NCI-H524 treated with DMSO at 0.1 percent for 48 hours (cell line): ENCODE measurements around the gene PHACTR1.
A peak's percentile ranks its signal among the peaks of the same experiment; 100 is the strongest.
"Not testable (repeated sequence)": the region's sequence is repeated elsewhere in the genome, so short reads cannot be mapped to it uniquely, and the experiment has no call there.

Source experiments
- DNase-seq: peaks from one replicate; lab custom pipeline; 2025; lab: John Stamatoyannopoulos, UW

Gene PHACTR1

GRCh38 chr6:13314806-13315205, 598.2 kb downstream of the PHACTR1 start:
- DNase-seq, result no peak

GRCh38 chr6:13315896-13316295, 599.3 kb downstream of the PHACTR1 start:
- no peak for DNase-seq

GRCh38 chr6:13318821-13319220, 602.3 kb downstream of the PHACTR1 start:
- DNase-seq, result no peak

- DNase-seq, result no peak
Observed at GRCh38 chr6:13319891-13320564, 603.5 kb downstream of the PHACTR1 start.

- not testable (repeated sequence) for DNase-seq
Observed at GRCh38 chr6:13326031-13326586, 609.5 kb downstream of the PHACTR1 start.

- no peak for DNase-seq
Observed at GRCh38 chr6:13327691-13328075, 611.1 kb downstream of the PHACTR1 start.

- DNase-seq, result peak; percentile 65
Observed at GRCh38 chr6:13328076-13328874, 611.7 kb downstream of the PHACTR1 start, which contains the start of gene TBC1D7. Gene TBC1D7, minus strand, starts transcription at chr6:13328537. Its CDS starts 1,639 bp downstream, at chr6:13326898.

GRCh38 chr6:13328875-13329183, 612.3 kb downstream of the PHACTR1 start:
- DNase-seq, result no peak

- DNase-seq, result no peak
Observed at GRCh38 chr6:13331516-13332348, 615.2 kb downstream of the PHACTR1 start.

- DNase-seq, result no peak
Observed at GRCh38 chr6:13332349-13332706, 615.8 kb downstream of the PHACTR1 start.

GRCh38 chr6:13334953-13335352, 618.4 kb downstream of the PHACTR1 start:
- no peak for DNase-seq

- DNase-seq, result peak; percentile 42
Observed at GRCh38 chr6:13336553-13336952, 620.0 kb downstream of the PHACTR1 start.

GRCh38 chr6:13338038-13338437, 621.5 kb downstream of the PHACTR1 start:
- no peak for DNase-seq
